Activated naive CD8-positive, alpha-beta T cell (primary cell): Measurements from ENCODE around the gene TMEM11.

Experiments used
- H3K27ac Mint-ChIP-seq: one replicate; pipeline ENCODE4 v1.8.0; 2021; ENCODE audit warnings: mixed read lengths
- H3K27me3 Mint-ChIP-seq: one replicate; pipeline ENCODE4 v1.8.0; 2021; ENCODE audit warnings: mixed read lengths
- H3K36me3 Mint-ChIP-seq: one replicate; pipeline ENCODE4 v1.8.0; 2021; ENCODE audit warnings: mixed read lengths
- H3K4me1 Mint-ChIP-seq: one replicate; pipeline ENCODE4 v1.8.0; 2021; ENCODE audit warnings: low read depth, mixed read lengths
- H3K4me3 Mint-ChIP-seq: one replicate; pipeline ENCODE4 v1.8.0; 2021; ENCODE audit warnings: mild to moderate bottlenecking, mixed read lengths
- H3K9me3 Mint-ChIP-seq: one replicate; pipeline ENCODE4 v1.8.0; 2021; ENCODE audit warnings: low read depth, mixed read lengths

The TMEM11 gene

GRCh38 chr17:21189361-21189760 is 24.6 kb downstream of the TMEM11 start:
- H3K4me1 Mint-ChIP-seq, result peaks cover under 1% of the 10 kb centered on the region
- H3K27ac Mint-ChIP-seq, result no peak overlapping the region
- no peaks in the 10 kb centered on the region for H3K9me3 Mint-ChIP-seq
- no peaks in the 10 kb centered on the region for H3K27me3 Mint-ChIP-seq
- H3K4me3 Mint-ChIP-seq, result no peak overlapping the region
- H3K36me3 Mint-ChIP-seq, result peaks cover 5% of the 10 kb centered on the region

GRCh38 chr17:21186399-21187187 is 27.4 kb downstream of the TMEM11 start:
- no peak overlapping the region for H3K4me3 Mint-ChIP-seq
- no peak overlapping the region for H3K27ac Mint-ChIP-seq

GRCh38 chr17:21185061-21185460 is 28.9 kb downstream of the TMEM11 start:
- H3K36me3 Mint-ChIP-seq, result peaks cover 5% of the 10 kb centered on the region
- H3K4me1 Mint-ChIP-seq, result peaks cover 2% of the 10 kb centered on the region
- no peaks in the 10 kb centered on the region for H3K9me3 Mint-ChIP-seq
- H3K27me3 Mint-ChIP-seq, result no peaks in the 10 kb centered on the region
- H3K4me3 Mint-ChIP-seq, result no peak overlapping the region
- no peak overlapping the region for H3K27ac Mint-ChIP-seq

More at GRCh38 chr17:21186399-21187187, 27.4 kb downstream of the TMEM11 start:
- peaks cover 5% of the 10 kb centered on the region for H3K36me3 Mint-ChIP-seq
- no peaks in the 10 kb centered on the region for H3K27me3 Mint-ChIP-seq
- no peaks in the 10 kb centered on the region for H3K9me3 Mint-ChIP-seq
- H3K4me1 Mint-ChIP-seq, result peaks cover 2% of the 10 kb centered on the region

- Mint-ChIP-seq H3K36me3 (peaks cover 5% of the 10 kb centered on the region), H3K27ac (no peak overlapping the region), H3K4me3 (no peak overlapping the region), H3K27me3 (no peaks in the 10 kb centered on the region), H3K4me1 (peaks cover 2% of the 10 kb centered on the region), H3K9me3 (no peaks in the 10 kb centered on the region)
Measured at GRCh38 chr17:21184570-21184969, 29.4 kb downstream of the TMEM11 start.

GRCh38 chr17:21183468-21183867 is 30.5 kb downstream of the TMEM11 start:
- peaks cover 5% of the 10 kb centered on the region for H3K36me3 Mint-ChIP-seq
- no peaks in the 10 kb centered on the region for H3K27me3 Mint-ChIP-seq
- no peak overlapping the region for H3K4me3 Mint-ChIP-seq
- no peak overlapping the region for H3K27ac Mint-ChIP-seq
- H3K9me3 Mint-ChIP-seq, result no peaks in the 10 kb centered on the region
- peaks cover 2% of the 10 kb centered on the region for H3K4me1 Mint-ChIP-seq

DNA sequence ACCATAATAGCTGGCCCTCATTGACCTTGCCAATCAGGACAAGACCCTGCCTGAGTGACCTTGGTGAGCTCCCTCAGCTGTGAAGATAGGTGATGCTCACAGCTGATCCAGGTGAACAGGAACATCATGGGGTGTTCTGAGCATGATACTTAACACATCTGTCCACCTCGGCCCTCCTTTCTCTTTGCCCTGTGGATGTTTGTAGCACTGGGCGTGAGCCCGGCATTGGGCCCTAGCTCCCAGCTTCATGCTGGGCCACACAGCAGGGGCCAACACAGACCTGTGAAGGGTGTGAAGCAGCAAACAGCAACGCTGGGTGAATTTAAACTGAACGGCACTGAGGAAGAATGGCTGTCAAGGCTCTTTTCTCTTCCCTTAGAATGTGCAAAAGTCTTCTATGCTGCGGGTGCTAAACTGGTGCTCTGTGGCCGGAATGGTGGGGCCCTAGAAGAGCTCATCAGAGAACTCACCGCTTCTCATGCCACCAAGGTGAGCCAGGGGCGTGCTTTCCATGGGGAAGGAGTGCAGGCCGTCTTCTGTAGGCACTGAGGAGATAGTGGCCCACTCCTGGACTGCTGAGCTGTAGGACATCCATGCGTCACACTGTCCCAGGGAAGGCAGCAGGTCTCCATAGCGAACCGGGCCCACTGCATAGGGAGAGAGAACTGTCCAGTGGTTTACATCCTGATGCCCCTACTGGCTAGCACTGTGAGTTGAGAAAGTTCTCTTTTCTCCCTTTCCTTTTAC is 35.9 kb downstream of the TMEM11 start:
- H3K36me3 Mint-ChIP-seq, result peaks cover 3% of the 10 kb centered on the region
- no peak overlapping the region for H3K27ac Mint-ChIP-seq
- H3K9me3 Mint-ChIP-seq, result no peaks in the 10 kb centered on the region
- no peaks in the 10 kb centered on the region for H3K4me1 Mint-ChIP-seq
- no peaks in the 10 kb centered on the region for H3K27me3 Mint-ChIP-seq
- no peak overlapping the region for H3K4me3 Mint-ChIP-seq

DNA sequence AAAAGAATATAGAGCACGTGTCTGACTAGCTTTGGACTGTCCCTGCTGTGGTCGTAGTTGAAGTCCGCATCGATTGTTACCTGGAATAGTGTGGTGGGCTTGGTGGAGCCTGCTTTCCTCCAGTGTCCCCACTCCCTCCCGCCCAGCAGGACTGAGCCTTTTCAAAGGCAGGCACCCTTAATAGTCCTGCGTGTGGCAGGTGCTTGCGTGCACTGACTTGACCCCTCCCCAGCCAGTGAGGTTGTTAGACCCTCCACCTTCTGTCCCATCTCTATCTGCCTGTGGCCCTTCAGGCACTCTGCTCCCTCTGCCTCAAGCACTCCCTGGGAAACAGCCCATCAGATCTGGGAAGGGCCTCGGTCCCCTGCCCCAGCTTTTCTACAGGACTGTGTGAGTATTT is 36.6 kb downstream of the TMEM11 start:
- no peak overlapping the region for H3K4me3 Mint-ChIP-seq

DNA sequence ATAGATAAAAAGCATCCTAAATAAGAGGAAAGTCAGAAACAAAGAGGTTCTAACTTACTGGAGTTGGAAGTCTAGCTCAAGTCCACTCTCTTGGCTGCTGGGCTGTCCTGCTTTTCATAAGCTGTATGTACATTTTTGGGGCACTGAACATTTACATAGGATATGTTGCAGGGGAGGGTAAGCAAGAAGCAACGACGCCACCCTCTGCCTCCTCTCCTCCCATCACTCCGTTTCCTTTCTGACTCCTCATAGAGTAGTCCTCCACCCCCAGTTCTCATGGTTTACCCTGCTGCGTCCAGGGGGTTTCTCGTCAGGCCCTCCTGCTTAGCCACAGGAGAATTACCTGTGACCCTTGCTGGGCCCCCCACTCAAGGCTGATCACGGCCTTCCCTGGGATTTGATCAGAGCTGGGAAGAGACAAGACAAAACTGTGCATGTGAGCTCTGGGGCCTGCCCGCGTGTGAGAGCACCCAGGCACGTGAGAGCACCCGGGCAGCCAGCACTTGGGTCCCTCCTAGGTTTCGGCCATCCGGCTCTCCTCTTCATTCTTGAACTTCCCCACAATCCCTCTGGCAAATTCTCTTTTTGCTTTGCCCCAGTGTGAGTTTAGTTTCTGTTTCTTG is 37.1 kb downstream of the TMEM11 start:
- H3K9me3 Mint-ChIP-seq, result no peaks in the 10 kb centered on the region
- no peaks in the 10 kb centered on the region for H3K27me3 Mint-ChIP-seq
- no peaks in the 10 kb centered on the region for H3K4me1 Mint-ChIP-seq
- no peak overlapping the region for H3K27ac Mint-ChIP-seq
- no peak overlapping the region for H3K4me3 Mint-ChIP-seq
- H3K36me3 Mint-ChIP-seq, result peaks cover 3% of the 10 kb centered on the region

More for the DNA sequence above, 36.6 kb downstream of the TMEM11 start:
- H3K27ac Mint-ChIP-seq, result no peak overlapping the region
- peaks cover 3% of the 10 kb centered on the region for H3K36me3 Mint-ChIP-seq
- H3K4me1 Mint-ChIP-seq, result no peaks in the 10 kb centered on the region
- H3K27me3 Mint-ChIP-seq, result no peaks in the 10 kb centered on the region
- no peaks in the 10 kb centered on the region for H3K9me3 Mint-ChIP-seq

DNA sequence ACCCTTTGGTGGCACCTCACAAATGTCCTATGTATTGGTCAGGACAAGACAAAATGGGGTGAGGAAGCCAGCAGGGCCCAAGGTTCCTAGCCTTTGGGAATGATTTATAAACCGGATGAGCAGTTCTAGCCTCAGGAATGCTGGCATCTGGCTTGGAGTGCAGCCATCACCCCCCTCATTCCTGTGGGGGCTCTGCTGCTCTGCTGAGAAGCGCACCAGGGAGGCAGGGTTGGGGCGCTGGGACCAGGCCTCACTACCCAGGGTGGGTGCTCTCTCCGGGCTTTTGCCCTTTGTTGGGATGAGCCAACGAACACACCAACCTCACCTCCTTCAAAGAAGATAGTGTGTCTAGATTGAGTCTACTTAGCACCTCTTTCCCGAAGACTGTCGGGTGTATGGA is 39.2 kb downstream of the TMEM11 start:
- Mint-ChIP-seq H3K27me3 (no peaks in the 10 kb centered on the region), H3K4me1 (peaks cover 4% of the 10 kb centered on the region), H3K9me3 (no peaks in the 10 kb centered on the region), H3K4me3 (no peak overlapping the region), H3K36me3 (peaks cover 3% of the 10 kb centered on the region), H3K27ac (no peak overlapping the region)

- H3K27me3 Mint-ChIP-seq, result no peaks in the 10 kb centered on the region
- no peaks in the 10 kb centered on the region for H3K9me3 Mint-ChIP-seq
- H3K36me3 Mint-ChIP-seq, result peaks cover 3% of the 10 kb centered on the region
- no peak overlapping the region for H3K27ac Mint-ChIP-seq
- no peak overlapping the region for H3K4me3 Mint-ChIP-seq
- H3K4me1 Mint-ChIP-seq, result peaks cover 4% of the 10 kb centered on the region
Measured at GRCh38 chr17:21174186-21174585, 39.8 kb downstream of the TMEM11 start.

DNA sequence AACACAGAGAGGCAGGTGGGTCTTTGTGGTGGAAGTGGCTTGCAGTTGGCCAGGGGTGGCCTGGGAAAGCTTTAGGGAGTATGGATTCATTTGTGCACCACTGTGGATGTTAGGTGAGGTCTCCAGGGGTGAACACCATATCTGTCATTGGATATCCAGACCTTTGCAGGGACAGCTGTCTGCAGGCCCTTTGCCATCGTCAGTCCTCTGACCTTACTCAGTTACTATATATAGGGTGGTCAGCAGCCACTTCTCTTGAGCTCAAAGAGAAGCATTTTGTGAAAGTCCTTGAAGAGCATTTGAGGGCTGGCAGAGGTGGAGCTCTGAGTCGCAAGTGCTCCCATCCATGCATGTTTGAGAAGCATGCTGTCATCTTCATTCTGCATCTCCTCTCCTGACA is 40.4 kb downstream of the TMEM11 start:
- Mint-ChIP-seq H3K4me3 (no peak overlapping the region), H3K4me1 (peaks cover 4% of the 10 kb centered on the region), H3K36me3 (peaks cover 3% of the 10 kb centered on the region), H3K27ac (no peak overlapping the region), H3K9me3 (no peaks in the 10 kb centered on the region), H3K27me3 (no peaks in the 10 kb centered on the region)

- no peaks in the 10 kb centered on the region for H3K27me3 Mint-ChIP-seq
- H3K4me3 Mint-ChIP-seq, result no peak overlapping the region
Measured at GRCh38 chr17:21172846-21173245, 41.1 kb downstream of the TMEM11 start.

GRCh38 chr17:21171970-21172510 is 41.9 kb downstream of the TMEM11 start:
- Mint-ChIP-seq H3K27ac (no peak overlapping the region), H3K4me1 (peaks cover 9% of the 10 kb centered on the region), H3K4me3 (no peak overlapping the region), H3K9me3 (no peaks in the 10 kb centered on the region), H3K36me3 (peaks cover 3% of the 10 kb centered on the region), H3K27me3 (no peaks in the 10 kb centered on the region)

More at GRCh38 chr17:21172846-21173245, 41.1 kb downstream of the TMEM11 start:
- Mint-ChIP-seq H3K27ac (no peak overlapping the region), H3K9me3 (no peaks in the 10 kb centered on the region), H3K36me3 (peaks cover 3% of the 10 kb centered on the region), H3K4me1 (peaks cover 4% of the 10 kb centered on the region)

GRCh38 chr17:21171309-21171922 is 42.5 kb downstream of the TMEM11 start:
- H3K4me3 Mint-ChIP-seq, result no peak overlapping the region
- H3K27ac Mint-ChIP-seq, result no peak overlapping the region
- peaks cover 3% of the 10 kb centered on the region for H3K36me3 Mint-ChIP-seq
- H3K4me1 Mint-ChIP-seq, result peaks cover 14% of the 10 kb centered on the region
- no peaks in the 10 kb centered on the region for H3K9me3 Mint-ChIP-seq
- no peaks in the 10 kb centered on the region for H3K27me3 Mint-ChIP-seq
